GM21515 (cell line): ENCODE results near the gene NFKB1.
"Not testable (repeated sequence)": the region's sequence is repeated elsewhere in the genome, so short reads cannot be mapped to it uniquely, and the experiment has no call there.

Experiments used
- ATAC-seq: cut with Tn5 transposase; IDR thresholded peaks from one replicate; pipeline ENCODE4 v1.9.1; 2021; ENCODE audit not compliant: unreplicated experiment

Gene NFKB1, protein sequence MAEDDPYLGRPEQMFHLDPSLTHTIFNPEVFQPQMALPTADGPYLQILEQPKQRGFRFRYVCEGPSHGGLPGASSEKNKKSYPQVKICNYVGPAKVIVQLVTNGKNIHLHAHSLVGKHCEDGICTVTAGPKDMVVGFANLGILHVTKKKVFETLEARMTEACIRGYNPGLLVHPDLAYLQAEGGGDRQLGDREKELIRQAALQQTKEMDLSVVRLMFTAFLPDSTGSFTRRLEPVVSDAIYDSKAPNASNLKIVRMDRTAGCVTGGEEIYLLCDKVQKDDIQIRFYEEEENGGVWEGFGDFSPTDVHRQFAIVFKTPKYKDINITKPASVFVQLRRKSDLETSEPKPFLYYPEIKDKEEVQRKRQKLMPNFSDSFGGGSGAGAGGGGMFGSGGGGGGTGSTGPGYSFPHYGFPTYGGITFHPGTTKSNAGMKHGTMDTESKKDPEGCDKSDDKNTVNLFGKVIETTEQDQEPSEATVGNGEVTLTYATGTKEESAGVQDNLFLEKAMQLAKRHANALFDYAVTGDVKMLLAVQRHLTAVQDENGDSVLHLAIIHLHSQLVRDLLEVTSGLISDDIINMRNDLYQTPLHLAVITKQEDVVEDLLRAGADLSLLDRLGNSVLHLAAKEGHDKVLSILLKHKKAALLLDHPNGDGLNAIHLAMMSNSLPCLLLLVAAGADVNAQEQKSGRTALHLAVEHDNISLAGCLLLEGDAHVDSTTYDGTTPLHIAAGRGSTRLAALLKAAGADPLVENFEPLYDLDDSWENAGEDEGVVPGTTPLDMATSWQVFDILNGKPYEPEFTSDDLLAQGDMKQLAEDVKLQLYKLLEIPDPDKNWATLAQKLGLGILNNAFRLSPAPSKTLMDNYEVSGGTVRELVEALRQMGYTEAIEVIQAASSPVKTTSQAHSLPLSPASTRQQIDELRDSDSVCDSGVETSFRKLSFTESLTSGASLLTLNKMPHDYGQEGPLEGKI

GRCh38 chr4:102500696-102501446 lies at the start of gene NFKB1:
NFKB1 (plus strand) TSS chr4:102501359; CDS start chr4:102525519, 24,160 bp downstream.
- peak; percentile 54 for ATAC-seq

DNA sequence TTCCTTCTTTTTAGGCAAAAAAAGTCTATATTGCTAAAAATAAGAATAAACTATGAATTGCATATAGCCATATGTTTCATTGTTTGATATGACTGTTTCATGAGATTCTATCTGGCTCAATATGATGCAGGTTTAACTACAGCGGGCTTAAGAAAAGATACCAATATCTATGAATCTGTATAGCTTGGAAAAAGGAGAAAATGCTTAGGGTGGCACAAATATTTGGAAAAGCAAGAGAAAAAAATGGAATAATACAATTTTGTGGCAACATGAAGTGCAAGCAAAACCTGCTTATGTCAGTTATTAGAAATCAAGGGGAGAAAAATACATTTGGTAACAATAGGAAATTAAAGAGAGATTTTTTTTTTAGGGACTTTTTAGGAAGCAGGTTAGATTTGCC lies 48.3 kb upstream of the NFKB1 start:
- no peak for ATAC-seq

- ATAC-seq: no peak
These were observed 47.3 kb upstream of the NFKB1 start for GRCh38 chr4:102453827-102454226.

GRCh38 chr4:102454268-102454667 lies 46.9 kb upstream of the NFKB1 start:
- ATAC-seq: no peak

GRCh38 chr4:102454981-102455685 lies 46.0 kb upstream of the NFKB1 start:
- no peak for ATAC-seq

GRCh38 chr4:102455750-102456149 lies 45.4 kb upstream of the NFKB1 start:
- no peak for ATAC-seq

DNA sequence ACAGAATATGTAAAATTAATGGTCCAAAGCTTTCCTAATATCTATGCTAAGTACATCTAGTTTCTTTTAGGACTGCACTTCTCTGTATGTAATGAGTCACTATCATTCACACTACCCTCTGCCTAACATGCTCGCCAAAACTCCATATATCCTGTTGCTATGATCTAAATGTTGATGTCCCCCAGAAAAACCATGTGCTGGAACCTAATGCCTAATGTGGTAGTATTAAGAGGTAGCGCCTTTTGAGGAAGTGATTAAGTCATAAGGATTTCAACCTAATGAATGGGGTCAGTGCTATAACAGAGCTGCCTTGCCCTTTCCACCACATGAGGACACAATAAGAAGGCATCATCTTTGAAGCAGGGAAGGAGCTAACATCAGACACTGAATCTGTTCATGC lies 34.9 kb upstream of the NFKB1 start:
- no peak for ATAC-seq

- ATAC-seq: no peak
These were observed 31.4 kb upstream of the NFKB1 start for GRCh38 chr4:102469806-102470205.

GRCh38 chr4:102472441-102473013 lies 28.6 kb upstream of the NFKB1 start:
- no peak for ATAC-seq

- ATAC-seq: no peak
These were observed 27.7 kb upstream of the NFKB1 start for GRCh38 chr4:102473476-102473875.

GRCh38 chr4:102474736-102475504 lies 26.2 kb upstream of the NFKB1 start:
- ATAC-seq: no peak

DNA sequence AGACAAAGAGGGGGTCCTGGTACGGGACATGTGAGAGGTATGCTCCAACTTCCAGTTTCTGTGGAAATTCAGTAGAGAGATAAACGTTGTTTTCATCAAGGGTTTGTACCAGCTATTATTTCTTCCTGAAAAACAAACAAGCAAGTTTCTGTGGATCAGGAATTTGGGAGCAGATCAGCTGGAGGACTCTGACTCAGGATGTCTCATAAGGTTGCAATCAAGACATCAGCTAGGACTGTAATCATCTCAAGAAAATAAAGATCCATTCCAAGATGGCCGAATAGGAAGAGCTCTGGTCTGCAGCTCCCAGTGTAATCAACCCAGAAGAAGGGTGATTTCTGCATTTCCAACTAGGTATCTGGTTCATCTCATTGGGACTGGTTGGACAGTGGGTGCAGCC lies 23.5 kb upstream of the NFKB1 start:
- ATAC-seq: no peak

GRCh38 chr4:102478186-102478585 lies 23.0 kb upstream of the NFKB1 start:
- no peak for ATAC-seq

DNA sequence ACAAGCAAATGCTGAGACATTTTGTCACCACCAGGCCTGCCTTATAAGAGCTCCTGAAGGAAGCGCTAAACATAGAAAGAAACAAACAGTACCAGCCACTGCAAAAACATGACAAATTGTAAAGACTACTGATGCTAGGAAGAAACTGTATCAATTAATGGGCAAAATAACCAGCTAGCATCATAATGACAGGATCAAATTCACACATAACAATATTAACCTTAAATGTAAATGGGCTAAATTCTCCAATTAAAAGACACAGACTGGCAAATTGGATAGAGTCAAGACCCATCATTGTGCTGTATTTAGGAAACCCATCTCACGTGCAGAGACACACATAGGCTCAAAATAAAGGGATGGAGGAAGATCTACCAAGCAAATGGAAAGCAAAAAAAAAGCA lies 21.3 kb upstream of the NFKB1 start:
- ATAC-seq: not testable (repeated sequence)

DNA sequence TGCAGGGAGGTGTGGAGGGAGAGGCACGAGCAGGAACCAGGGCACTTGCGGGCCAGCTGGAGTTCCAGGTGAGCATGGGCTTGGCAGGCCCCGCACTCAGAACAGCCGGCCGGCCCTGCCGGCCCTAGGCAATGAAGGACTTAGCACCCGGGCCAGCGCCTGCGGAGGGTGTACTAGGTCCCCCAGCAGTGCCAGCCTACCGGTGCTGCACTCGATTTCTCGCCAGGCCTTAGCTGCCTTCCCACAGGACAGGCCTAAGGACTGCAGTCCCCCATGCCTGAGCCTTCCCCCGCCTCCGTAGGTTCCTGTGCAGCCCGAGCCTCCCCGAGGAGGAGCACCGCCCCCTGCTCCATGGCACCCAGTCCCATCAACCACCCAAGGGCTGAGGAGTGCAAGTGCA lies 18.0 kb upstream of the NFKB1 start:
- ATAC-seq: no peak

DNA sequence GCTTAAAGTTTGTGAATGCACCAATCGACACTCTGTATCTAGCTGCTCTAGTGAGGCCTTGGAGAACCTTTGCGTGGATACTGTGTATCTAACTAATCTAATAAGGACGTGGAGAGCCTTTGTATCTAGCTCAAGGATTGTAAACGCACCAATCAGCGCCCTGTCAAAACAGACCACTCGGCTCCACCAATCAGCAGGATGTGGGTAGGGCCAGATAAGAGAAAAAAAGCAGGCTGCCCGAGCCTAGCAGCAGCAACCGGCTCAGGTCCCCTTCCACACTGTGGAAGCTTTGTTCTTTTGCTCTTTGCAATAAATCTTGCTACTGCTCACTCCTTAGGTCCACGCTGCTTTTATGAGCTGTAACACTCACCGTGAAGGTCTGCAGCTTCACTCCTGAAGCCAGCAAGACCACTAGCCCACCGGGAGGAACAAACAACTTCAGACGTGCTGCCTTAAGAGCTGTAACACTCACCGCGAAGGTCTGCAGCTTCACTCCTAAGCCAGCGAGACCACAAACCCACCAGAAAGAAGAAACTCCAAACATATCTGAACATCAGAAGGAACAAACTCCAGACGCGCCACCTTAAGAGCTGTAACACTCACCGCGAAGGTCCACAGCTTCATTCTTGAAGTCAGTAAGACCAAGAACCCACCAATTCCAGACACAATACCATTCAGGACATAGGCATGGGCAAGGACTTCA lies 17.0 kb upstream of the NFKB1 start:
- ATAC-seq: not testable (repeated sequence)

- no peak for ATAC-seq
These were observed 8.5 kb upstream of the NFKB1 start for GRCh38 chr4:102492531-102493241.

DNA sequence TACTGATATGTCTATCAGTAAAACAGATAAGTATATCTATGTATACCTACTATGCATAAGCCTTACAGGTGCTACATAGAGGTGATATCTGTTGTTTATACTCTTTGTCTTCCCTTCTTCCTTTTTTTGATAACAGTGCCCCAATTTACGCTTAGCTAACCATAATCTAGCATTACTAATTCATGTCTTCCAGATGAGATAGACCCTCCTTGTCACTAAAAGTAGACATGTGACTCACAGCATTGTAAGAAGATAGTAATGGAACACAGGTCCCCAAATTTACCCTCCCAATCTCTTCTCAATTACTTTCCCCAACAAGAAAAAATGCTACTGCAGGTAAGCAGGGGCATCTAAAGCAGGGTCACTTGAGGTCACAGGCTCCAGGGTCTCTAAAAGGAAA lies 7.9 kb upstream of the NFKB1 start:
- no peak for ATAC-seq
